ENCODE measurements around the gene TRAPPC2L. TPM values are rescaled to one million over a fixed set of nuclear protein-coding genes. Genes with fewer than 3 reads are reported as not detected.
"Not testable (repeated sequence)": the region's sequence is repeated elsewhere in the genome, so short reads cannot be mapped to it uniquely, and the experiment has no call there.

The TRAPPC2L gene
- total RNA-seq, 1 donor from 2014 or later = 60.1 TPM

GRCh38 chr16:88817785-88818574 lies 38.9 kb upstream of the TRAPPC2L start:
- intact Hi-C loops (cut with micrococcal nuclease) = no loop called here

GRCh38 chr16:88818575-88818874 lies 38.4 kb upstream of the TRAPPC2L start:
- intact Hi-C loops (cut with micrococcal nuclease) = no loop called here

- intact Hi-C loops (cut with micrococcal nuclease) = no loop called here
Observed at GRCh38 chr16:88819126-88819525, 37.8 kb upstream of the TRAPPC2L start.

- intact Hi-C loops (cut with micrococcal nuclease) = no loop called here
Observed at GRCh38 chr16:88820385-88821025, 36.4 kb upstream of the TRAPPC2L start.

GRCh38 chr16:88821168-88821850 lies 35.6 kb upstream of the TRAPPC2L start:
- intact Hi-C loops (cut with micrococcal nuclease) = no loop called here

- intact Hi-C loops (cut with micrococcal nuclease) = no loop called here
Observed at GRCh38 chr16:88822281-88823040, 34.5 kb upstream of the TRAPPC2L start.

- intact Hi-C loops (cut with micrococcal nuclease) = not testable (repeated sequence)
Observed at GRCh38 chr16:88823646-88824045, 33.3 kb upstream of the TRAPPC2L start.

GRCh38 chr16:88824256-88825077 lies 32.5 kb upstream of the TRAPPC2L start:
- intact Hi-C loops (cut with micrococcal nuclease) = no loop called here

GRCh38 chr16:88825146-88825545 lies 31.8 kb upstream of the TRAPPC2L start:
- intact Hi-C loops (cut with micrococcal nuclease) = no loop called here

- intact Hi-C loops (cut with micrococcal nuclease) = no loop called here
Observed at GRCh38 chr16:88826070-88826840, 30.7 kb upstream of the TRAPPC2L start.

- intact Hi-C loops (cut with micrococcal nuclease) = no loop called here
Observed at GRCh38 chr16:88827727-88828126, 29.2 kb upstream of the TRAPPC2L start.

- intact Hi-C loops (cut with micrococcal nuclease) = no loop called here
Observed at GRCh38 chr16:88828711-88829110, 28.2 kb upstream of the TRAPPC2L start.

GRCh38 chr16:88830258-88830657 lies 26.7 kb upstream of the TRAPPC2L start:
- intact Hi-C loops (cut with micrococcal nuclease) = no loop called here

GRCh38 chr16:88830783-88831182 lies 26.1 kb upstream of the TRAPPC2L start:
- intact Hi-C loops (cut with micrococcal nuclease) = no loop called here

GRCh38 chr16:88831838-88832237 lies 25.1 kb upstream of the TRAPPC2L start:
- intact Hi-C loops (cut with micrococcal nuclease) = no loop called here

GRCh38 chr16:88833086-88833485 lies 23.8 kb upstream of the TRAPPC2L start:
- intact Hi-C loops (cut with micrococcal nuclease) = no loop called here

- intact Hi-C loops (cut with micrococcal nuclease) = no loop called here
Observed at GRCh38 chr16:88834670-88835069, 22.3 kb upstream of the TRAPPC2L start.

- intact Hi-C loops (cut with micrococcal nuclease) = no loop called here
Observed at GRCh38 chr16:88835383-88835782, 21.5 kb upstream of the TRAPPC2L start.

- intact Hi-C loops (cut with micrococcal nuclease) = no loop called here
Observed at GRCh38 chr16:88835818-88836217, 21.1 kb upstream of the TRAPPC2L start.

- intact Hi-C loops (cut with micrococcal nuclease) = no loop called here
Observed at GRCh38 chr16:88836791-88837190, 20.1 kb upstream of the TRAPPC2L start.

All from T-helper 2 cell treated with Interferon-gamma antibody and Interleukin-4, amounts not matched to agents 100 ng/mL and 5 ng/mL, for 36 hours (primary cell).